ENCODE results near the gene PRPSAP2.

The PRPSAP2 gene

GRCh38 chr17:18964018-18964351 lies 106.1 kb downstream of the PRPSAP2 start:
- no peak for DNase-seq

- DNase-seq: no peak
These were observed 106.6 kb downstream of the PRPSAP2 start for GRCh38 chr17:18964550-18964949.

GRCh38 chr17:18965530-18966236 lies 107.8 kb downstream of the PRPSAP2 start:
- no peak for DNase-seq

GRCh38 chr17:18966831-18967624 lies 109.1 kb downstream of the PRPSAP2 start:
- DNase-seq: no peak

- DNase-seq: no peak
These were observed 110.0 kb downstream of the PRPSAP2 start for GRCh38 chr17:18967916-18968315.

- DNase-seq: no peak
These were observed 110.4 kb downstream of the PRPSAP2 start for GRCh38 chr17:18968345-18968744.

GRCh38 chr17:18968945-18969887 lies 111.3 kb downstream of the PRPSAP2 start:
- DNase-seq: no peak

- no peak for DNase-seq
These were observed 112.9 kb downstream of the PRPSAP2 start for GRCh38 chr17:18970582-18971480.

- no peak for DNase-seq
These were observed 113.9 kb downstream of the PRPSAP2 start for GRCh38 chr17:18971801-18972200.

- no peak for DNase-seq
These were observed 116.6 kb downstream of the PRPSAP2 start for GRCh38 chr17:18974407-18975149.

- no peak for DNase-seq
These were observed 117.7 kb downstream of the PRPSAP2 start for GRCh38 chr17:18975597-18975996.

- DNase-seq: no peak
These were observed 118.3 kb downstream of the PRPSAP2 start for GRCh38 chr17:18976201-18976600.

- DNase-seq: no peak
These were observed 119.1 kb downstream of the PRPSAP2 start for GRCh38 chr17:18977021-18977420.

GRCh38 chr17:18977646-18978045 lies 119.7 kb downstream of the PRPSAP2 start:
- no peak for DNase-seq

- no peak for DNase-seq
These were observed 120.1 kb downstream of the PRPSAP2 start for GRCh38 chr17:18978050-18978449.

GRCh38 chr17:18978655-18979054 lies 120.7 kb downstream of the PRPSAP2 start:
- DNase-seq: no peak

All from 8988T (cell line).